HT1080 (cell line): ENCODE results near the gene GRAP. TPM values are rescaled to one million over a fixed set of nuclear protein-coding genes. Genes with fewer than 3 reads are reported as not detected.
"Not testable (repeated sequence)": the region's sequence is repeated elsewhere in the genome, so short reads cannot be mapped to it uniquely, and the experiment has no call there.

ENCODE experiments used
- DNase-seq: peaks from one replicate; pipeline ENCODE4 v3.0.0-alpha.2; 2015; ENCODE audit warnings: low read depth
- total RNA-seq: library from RNA; depleted of rRNA; stranded (reverse); fragments of >200 nt; shearing (Covaris generic); gene quantifications from 2 replicates; pipeline ENCODE4 v1.2.3, GENCODE V29; 2014

The GRAP gene
- total RNA-seq, 1 experiment from 2014 or later: 0.11 TPM

DNA sequence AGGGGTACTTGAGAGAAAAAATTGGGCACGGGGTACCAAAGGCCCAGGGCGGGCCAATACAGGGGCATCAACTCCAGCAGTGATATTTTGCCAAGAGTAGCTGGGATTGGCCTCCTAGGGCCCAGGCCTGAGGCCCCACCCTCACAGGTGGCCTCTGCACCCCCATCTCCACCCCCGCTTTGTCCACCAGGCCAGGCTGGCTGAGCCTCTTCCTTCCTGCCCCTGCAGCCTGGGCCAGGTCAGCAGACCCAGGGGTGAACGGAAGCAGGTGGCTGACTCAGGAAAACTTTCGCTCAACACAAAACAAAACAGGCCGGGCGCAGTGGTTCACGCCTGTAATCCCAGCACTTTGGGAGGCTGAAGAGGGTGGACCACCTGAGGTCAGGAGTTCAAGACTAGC, 3.7 kb downstream of the GRAP start:
- DNase-seq: not testable (repeated sequence)

DNA sequence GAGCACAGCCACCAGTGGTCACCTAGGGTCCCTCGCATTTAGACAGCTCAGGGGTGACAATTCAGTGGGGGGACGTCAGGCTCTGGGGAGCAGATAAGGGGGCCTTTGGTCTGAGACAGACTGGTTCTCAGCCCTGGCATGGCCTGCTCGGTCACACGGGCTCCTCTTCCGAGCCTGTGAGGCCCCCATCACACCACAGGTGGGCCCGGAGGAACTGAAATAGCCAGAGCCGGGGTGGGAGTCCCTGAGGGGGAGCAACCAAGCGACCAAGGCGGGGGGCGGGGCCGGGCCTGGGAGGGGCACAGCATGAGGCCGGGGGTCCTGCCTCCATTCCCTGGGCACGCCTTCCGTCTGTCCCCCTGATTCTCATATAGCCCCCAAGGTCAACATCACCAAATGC, 4.4 kb downstream of the GRAP start:
- DNase-seq: not testable (repeated sequence)

DNA sequence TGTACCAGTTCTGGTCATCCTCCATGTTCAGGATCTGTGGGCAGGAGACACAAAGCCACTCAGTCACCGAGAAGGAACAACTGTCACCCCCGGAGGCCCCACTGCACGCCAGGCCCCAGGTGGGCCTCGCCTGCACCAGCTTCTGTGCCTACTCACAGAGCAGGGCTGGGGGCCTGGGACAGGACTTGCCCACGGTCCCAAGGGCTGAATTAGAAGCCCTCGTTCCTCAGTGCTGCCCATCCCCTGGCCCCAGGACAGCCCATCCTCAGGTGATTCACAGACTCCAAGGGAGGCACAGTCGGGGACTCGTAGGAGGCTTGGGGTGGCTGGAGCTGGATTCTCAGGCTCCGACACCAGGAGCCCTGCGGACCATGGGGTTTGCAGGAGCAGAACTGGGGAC, 4.9 kb downstream of the GRAP start:
- not testable (repeated sequence) for DNase-seq

DNA sequence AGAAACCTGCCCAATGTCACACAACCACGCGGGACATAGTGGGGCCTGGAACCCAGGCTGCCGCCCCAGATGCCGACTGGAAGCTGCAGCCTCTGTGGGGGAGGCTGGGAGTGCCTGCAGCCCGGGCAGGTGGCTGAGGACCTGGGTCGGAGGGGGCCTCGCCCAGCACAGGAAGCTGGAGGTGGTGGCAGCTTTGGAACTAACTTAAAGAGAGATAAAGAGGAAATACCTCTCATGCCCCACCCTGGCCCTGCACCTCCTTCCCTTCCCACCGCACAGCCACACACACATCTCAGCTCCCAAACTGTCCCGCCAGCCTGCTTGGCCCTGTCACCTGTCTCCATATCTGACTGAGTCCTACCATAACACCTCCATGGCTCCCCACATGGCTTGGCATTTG, 6.4 kb downstream of the GRAP start:
- DNase-seq: not testable (repeated sequence)

DNA sequence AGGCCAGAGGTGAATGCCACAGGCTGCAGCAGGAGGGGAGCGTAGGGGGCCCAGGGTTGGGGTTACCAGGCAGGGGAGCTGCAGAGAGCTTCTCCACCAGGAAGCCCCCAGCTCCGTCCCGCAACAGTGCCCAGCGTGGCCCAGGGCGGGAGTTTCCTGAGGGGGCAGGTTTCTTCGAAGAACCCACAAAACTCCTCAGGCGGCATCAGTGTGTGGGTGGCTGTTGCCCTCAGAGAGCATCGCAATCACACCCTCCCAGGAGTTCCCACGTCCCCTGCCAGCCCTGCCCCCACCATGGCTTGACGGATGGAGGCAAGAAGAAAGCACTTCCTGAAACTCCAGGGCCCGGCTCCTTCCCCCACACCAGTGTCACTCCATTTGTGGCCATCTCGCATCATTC, 8.0 kb downstream of the GRAP start:
- not testable (repeated sequence) for DNase-seq

DNA sequence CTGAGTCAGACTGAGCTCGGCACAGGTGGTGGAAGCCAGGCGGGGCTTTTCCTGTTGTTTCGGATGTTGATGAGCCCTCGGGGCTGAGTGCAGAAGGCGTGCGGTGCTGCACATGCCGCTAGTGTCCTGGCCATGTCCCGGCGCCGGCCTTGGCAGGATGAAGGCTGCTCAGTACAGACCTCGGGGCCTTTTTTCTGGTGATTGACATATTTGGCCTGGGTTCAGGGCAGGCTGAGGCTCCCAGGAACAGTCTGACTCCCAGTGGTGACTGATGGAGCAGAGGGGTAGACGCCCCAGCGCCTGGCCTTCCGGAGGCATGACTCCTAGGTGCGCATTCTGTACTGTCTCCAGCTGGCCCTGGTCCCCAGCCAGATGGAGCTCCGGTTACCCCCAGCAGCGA, 8.8 kb downstream of the GRAP start:
- not testable (repeated sequence) for DNase-seq

DNA sequence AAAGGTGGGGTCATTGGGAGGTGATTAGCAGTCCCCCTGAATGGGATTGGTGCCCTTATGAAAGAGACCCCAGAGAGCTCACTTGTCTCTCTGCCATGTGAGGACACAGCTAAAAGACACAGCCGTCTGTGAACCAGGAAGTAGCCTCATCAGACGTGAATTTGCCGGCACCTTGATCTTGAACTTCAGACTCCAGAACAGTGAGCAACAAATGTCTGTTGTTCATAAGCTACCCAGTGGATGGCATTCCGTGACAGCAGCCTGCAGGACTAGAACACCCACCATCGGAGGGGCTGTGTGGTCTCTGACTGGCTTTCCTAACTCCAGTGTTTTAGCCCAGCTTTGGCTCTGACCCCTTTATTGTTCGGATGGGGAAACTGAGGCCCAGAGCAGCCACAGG, 9.2 kb downstream of the GRAP start:
- DNase-seq: not testable (repeated sequence)

DNA sequence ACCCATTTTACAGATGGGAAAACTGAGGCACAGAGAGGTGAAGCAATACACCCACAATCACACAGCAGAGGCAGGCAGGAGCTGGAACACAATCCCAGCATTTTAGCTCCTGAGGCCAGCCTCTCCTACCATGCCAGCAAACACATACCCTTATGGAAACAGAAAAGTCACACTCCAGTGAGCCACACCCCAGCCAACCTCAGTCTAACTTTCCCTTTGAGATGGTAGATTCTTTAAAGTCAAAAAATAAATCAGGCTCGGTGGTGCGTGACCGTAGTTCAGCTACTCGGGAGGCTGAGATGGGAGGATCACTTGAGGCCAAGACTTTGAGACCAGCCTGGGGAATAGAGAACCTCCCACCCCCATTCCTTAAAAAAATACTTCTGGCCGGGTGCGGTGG, 10.6 kb downstream of the GRAP start:
- DNase-seq: not testable (repeated sequence)

DNA sequence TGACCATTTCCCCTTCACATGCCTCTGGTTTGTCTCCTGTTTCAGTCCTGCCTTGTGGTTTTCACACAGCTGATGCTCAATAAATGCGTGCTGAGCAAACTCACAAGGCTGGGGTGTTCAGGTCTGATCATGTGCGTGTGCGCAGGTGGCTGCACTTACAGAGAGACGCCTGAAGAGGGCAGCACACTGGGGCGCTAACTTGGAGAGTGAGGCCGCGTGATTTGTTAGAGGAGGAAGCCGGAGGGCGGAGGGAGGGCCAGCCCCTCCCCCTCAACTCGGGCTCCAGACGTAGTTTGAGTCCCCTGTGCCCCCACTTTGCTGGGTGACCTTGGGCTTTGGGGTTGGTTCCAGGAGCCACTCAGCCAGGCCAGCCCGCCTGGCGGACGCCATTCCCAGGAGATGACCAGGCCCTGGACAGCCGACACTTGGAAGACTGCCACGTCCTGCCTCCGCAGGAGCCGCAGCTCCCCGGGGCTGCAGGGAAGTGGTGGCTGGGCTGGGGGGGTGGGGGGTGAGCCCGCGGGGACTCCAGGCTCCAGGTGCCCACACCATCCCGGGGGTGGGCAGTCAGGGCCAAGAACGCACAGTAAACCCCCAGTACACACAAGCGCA, 14.3 kb downstream of the GRAP start:
- not testable (repeated sequence) for DNase-seq

DNA sequence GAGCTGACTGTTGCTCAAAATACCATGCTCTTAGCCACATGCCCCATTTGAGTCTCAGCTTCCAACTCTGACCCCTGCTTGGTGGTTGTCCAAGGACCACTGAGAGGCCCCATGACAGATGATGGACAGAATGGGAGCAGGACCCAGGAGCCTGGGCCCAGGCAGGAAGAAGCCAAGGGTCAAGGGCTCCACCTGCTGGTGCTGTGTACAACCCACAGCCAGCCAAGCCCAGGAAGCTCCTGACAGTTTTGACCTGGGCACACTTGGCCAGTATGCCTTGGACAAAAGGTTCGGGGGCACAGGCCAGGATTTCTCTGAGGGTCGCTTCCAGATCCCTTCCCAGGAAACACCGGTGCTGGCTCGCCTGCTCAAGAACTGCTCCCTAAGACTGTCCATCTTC, 15.0 kb downstream of the GRAP start:
- DNase-seq: not testable (repeated sequence)

DNA sequence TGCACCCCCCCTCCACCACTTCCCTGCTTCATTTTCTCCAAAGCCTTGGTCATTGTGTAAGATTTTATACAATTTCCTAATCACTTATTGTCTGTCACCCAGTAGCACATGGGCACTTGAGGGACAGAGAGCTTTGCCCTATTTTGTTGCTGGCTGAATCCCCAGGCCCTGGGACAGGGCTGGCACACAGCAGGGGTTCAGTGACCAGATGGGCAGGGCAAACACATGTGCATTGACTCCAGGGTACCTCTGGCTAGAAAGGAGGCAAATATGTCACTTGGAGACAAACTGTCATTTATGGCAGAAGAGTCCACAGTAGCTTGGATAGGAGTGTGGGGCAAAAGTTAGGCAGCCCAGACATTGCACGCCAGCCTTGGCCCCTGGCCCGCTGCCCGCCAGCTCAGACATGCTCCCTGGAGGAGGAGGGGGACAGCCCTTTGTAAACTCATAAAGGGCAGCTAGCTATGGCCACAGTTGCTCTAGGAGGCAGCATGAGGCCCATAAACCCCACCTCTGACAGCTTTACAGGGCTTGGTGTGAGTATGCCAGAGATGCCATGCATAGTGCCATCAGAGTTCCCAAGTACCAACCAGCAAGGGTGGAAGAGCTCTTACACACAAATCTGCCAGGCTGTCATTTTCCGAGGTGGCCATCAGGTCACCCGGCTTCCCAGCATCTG, 15.8 kb downstream of the GRAP start:
- not testable (repeated sequence) for DNase-seq

DNA sequence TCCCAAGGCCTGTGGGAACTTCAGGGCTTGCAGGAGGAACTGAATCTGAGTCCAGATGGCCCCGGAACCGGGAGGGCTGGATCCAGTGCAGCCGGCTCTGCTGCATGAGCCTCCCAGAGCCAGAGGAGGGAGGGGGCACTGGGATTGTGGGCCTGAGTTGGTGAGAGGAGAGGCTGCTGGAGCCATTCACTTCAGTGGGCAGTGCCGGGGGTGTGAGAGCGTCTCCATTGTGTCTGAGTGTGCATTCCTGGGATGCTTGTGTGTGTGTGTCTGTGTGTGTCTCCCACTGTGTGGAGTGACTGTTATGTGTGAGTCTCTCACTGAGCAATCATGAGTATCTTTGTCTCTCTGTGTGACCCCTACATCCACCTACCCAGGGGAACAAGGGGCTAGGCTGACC, 17.0 kb downstream of the GRAP start:
- not testable (repeated sequence) for DNase-seq

DNA sequence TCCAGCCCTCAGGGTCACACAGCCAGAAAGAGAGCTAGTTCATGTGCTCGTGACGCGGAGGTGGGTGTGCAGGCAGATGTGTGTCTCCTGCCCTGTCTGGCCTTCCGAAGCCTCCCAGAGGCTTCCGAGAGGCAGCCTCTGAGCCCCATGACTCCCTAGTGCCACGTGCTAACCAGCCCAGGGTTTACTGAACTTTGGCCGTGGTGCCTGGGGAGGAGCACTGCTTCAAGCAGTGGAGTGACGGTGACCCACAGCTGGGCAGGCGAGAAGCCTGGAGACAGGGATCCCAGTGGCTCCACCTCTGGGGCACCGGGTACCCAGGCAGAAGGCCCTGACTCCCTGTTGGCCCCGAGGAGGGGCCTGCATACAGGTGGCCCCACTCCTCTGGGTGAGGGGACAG, 18.1 kb downstream of the GRAP start:
- not testable (repeated sequence) for DNase-seq

DNA sequence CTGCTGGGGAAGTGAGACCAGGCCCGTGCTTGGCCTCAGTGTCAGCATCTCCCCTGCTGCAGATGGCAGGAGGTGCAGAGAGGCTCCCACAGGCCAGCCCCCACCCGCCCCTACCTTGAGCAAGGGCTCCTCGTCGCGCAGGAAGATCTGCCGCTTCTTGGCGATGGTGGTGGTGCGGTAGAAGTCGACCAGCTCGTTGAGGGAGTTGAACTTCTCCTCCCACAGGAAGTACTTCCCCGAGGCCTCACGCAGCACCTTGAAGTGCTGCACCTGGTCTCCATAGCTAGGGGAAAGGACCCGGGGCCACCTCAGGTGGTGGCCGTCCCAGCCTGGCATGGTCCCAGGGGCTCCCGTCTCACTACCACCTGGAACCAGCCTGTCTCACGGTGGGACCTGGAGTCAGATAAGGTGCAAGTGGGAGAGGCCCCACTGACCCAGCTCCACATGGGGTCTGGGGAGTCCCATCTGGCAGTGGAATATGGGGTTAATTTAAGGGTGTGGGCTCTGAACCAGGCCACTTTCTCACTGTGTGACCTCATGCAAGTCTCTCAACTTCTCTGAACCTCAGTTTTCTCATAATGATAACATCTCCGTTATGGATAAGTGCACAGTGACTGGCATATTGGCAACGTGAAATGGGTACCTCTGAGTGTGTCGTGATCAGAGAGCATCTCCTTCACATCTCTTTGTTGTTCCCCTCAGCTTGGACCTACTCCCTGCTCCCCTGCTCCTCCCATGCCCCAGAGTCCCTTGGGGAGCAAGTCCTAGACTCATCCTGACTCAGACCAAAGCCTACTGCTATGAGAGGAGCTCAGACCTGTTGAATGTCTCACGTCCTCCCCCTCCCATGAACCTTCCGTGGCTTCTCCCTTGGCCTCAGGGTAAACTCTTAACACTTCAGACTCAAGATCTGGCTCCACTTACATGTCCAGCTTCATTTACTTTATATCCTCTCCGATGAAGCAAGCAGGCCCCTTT, 22.4 kb downstream of the GRAP start:
- no peak for DNase-seq

DNA sequence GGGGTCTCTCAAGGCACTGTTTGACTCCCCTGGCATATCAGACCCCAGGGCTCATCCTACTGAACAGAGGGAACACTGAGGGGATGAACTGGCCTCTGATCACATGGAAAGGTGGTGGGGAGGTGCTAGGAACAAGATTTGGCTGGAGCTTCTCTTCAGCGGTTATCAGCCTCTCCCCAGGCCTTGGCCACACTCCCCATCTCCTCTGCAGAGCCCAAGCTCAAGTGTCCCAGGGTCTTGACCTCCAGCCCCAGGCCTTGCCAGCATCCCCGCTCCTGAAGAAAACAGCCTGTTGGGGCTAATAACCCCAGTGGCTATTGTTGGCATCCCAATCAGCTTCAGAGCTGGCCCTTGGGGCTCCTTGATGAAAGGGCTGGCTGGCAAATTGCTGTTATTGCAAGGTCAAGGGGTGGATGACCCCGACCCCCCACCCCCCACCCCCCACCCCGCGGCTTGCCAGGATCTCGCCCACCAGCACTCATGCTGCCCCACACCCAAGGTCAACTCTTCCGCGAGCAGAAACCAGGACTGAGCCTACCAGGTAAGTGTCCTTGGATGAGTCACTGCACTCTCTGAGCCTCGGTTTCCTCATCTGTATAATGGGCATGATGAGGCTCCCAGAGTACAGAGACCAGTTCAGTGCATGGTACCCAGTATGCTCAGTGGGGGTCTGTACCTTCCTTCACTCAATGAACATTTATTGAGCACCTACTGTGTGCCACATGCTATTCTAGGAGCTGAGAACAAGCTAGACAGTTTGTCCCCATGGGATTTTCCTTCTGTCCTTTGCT, 23.4 kb downstream of the GRAP start:
- DNase-seq: no peak

DNA sequence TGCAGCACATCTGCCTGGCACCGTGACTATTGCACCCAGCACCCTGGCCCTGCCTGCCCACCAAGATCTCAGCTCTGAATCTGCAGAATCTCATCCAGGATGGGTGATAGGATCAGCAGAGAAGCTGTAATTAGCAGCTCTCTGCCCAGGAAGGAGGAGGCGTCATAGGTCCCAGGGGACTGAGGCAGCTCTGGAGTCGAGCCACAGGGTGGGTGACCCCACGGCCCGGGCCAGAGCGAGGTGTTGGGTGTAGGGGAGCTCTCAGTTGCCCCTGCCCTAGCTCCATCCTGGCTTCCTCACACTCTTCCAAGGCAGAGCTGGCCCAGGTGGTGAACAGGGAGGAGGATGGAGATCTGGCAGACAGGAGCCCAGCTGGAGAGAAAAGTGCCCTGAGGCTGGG, 24.0 kb downstream of the GRAP start:
- no peak for DNase-seq

DNA sequence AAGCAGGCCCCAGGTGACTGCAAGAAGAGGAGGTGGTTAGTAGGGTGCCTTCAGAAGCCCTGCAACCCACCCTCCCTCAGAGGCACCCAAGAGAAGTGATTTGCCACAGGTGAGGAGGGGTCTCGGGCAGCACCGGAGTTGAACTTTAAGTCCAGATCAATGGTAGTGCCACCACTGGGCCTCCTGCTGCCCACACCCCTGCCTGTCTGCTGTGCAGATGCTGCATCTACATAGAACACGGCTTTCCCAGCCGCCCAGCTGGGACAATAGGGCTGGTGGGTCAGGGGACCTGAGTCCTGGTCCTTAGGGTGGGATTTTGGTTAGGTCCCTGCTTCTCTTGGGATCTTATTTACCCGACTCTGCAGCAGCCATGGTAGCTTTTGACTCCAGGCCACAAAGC, 24.6 kb downstream of the GRAP start:
- DNase-seq: no peak

DNA sequence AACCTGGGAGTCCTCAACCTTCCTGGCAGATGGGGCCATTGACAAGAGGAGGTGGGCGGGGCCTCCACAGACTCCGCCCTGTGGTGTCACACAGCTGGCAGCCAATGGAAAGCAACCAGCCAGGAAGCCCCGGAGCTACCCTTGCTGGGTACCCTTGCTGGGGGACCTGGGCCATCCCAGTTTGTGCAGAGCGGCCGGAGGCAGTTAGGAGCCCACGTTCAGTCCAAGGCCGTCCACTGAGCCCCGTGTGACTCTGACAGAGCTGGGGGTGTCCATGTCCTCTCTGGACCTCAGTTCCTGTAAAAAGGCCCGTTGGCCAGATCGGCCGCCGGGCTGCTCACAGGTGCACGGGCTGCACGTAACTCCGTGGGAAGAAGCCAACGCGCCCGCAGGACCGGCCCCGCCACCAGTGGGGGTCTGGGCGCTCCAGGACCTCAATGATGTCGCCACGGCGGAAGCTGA, 25.1 kb downstream of the GRAP start:
- no peak for DNase-seq

DNA sequence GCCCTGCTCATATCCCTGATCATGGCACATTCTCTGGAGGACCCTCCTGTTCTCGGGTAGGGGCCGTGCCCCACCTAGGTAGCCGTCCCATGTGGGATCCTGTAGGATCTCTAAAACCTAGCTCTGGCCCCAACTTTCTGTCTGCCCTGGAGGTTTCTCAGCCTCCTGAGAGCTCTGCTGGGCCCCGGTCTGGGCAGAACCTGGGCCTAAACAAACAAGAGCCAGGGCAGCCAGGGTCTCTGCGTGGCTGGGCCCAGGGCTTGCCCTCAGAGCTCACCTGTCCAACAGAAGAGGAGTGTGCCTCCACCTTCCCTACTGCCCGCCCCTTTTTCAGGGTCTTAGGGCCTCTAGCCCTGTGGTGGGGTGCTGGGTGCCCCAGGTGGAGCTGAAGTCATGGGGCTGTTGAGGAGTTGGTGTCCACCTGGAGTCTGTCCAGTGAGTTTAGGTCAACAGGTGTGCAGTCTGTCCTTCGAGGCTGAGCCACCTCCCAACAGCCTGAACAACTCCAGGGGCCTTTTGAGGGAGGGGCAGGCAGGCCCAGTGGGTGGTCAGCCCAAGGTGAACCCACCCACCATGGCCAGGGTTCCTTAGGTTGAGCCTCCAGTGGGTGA, 25.6 kb downstream of the GRAP start:
- DNase-seq: not testable (repeated sequence)

DNA sequence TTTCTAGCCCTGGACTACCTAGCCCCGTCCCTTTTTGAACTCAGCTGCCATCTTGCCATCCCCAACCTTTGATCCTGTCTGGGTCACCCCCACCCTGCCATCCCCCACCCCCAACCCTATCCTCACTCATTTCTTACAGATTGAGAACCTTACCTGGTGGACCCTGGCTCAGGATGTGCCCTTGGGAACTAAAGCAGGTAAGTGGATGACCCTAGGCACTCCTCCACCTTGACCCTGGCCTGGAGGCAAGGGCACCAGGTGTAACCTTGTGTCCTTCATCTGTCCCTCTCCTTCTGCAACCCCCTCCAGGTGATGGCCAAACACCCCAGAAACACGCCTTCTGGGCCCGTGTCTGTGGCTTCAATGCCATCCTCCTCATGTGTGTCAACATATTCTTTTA, 26.7 kb downstream of the GRAP start:
- DNase-seq: no peak
